ENCODE measurements around the gene ADARB2. TPM values are rescaled to one million over a fixed set of nuclear protein-coding genes. Genes with fewer than 3 reads are reported as not detected.

Gene ADARB2
- polyA plus RNA-seq, 1 of the 3 experiments (the other 2 are of a cell fraction): not detected

DNA sequence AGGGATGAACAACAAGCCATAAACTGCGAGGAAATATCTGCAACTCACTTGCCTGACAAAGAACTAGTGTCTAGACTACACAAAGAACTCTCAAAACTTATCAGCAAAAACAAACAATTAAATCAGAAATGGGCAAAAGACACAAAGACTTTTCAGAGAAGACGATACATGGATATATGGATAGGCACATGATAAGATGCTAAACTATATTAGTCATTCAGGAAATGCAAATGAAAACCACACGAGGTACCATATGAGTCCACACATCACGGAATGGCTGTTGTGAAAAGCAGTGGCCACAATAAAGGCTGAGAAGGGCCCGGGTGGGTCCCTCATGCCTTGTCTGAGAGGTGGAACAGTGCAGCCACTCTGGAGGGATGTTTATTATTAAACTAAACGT lies 413.4 kb downstream of the ADARB2 start:
- WGBS (ENCODE audit: low lambda C conversion rate): 21% methylated on average over 6 of the region's 6 CpGs
- H3K36me3 ChIP-seq (replicated peaks in 1 of 2; ENCODE audit: control insufficient read depth in 1 of 2, insufficient read depth in 2 of 2, low read length in 1 of 2): no peaks in the 10 kb centered on the region
- H2AFZ ChIP-seq (ENCODE audit: low read depth): no peak overlapping the region
- H3K9ac ChIP-seq: no peak overlapping the region
- no peak overlapping the region for H3K4me3 ChIP-seq (ENCODE audit: low read depth in 2 of 2, low read length in 1 of 2)
- ChIA-PET POLR2A (no interaction called here), CTCF (interaction anchor here (0.6 kb wide), 1 partner anchor 25 kb away, joined by 4 read pairs; no protein-coding TSS in a partner anchor)
- no peak for DNase-seq
- H3F3A ChIP-seq (replicated peaks; ENCODE audit: insufficient read depth): no peaks in the 10 kb centered on the region
- H3K27me3 ChIP-seq (ENCODE audit: insufficient read depth): no peaks in the 10 kb centered on the region
- no peaks in the 10 kb centered on the region for H3K79me2 ChIP-seq (ENCODE audit: insufficient read depth)
- no peaks in the 10 kb centered on the region for H4K20me1 ChIP-seq (ENCODE audit: insufficient read depth)
- TF ChIP-seq, protein P1, sequence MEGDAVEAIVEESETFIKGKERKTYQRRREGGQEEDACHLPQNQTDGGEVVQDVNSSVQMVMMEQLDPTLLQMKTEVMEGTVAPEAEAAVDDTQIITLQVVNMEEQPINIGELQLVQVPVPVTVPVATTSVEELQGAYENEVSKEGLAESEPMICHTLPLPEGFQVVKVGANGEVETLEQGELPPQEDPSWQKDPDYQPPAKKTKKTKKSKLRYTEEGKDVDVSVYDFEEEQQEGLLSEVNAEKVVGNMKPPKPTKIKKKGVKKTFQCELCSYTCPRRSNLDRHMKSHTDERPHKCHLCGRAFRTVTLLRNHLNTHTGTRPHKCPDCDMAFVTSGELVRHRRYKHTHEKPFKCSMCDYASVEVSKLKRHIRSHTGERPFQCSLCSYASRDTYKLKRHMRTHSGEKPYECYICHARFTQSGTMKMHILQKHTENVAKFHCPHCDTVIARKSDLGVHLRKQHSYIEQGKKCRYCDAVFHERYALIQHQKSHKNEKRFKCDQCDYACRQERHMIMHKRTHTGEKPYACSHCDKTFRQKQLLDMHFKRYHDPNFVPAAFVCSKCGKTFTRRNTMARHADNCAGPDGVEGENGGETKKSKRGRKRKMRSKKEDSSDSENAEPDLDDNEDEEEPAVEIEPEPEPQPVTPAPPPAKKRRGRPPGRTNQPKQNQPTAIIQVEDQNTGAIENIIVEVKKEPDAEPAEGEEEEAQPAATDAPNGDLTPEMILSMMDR (IDR thresholded peaks at IDR 0.05): no peak
- TF ChIP-seq RXRA (IDR thresholded peaks at IDR 0.05; ENCODE audit: borderline replicate concordance, low read depth): no peak
- TF ChIP-seq GATA2 (CRISPR knock-in tag; IDR thresholded peaks at IDR 0.05): no peak
- no peak for TF ChIP-seq NRF1 (IDR thresholded peaks at IDR 0.05; ENCODE audit: low read depth, low read length)
- TF ChIP-seq GABPA (IDR thresholded peaks at IDR 0.05; ENCODE audit: low read depth): no peak
- no peak for TF ChIP-seq EZH2phosphoT487 (IDR thresholded peaks at IDR 0.05; ENCODE audit: borderline replicate concordance, low read depth)
- TF ChIP-seq TCF12 (IDR thresholded peaks at IDR 0.05): no peak
- no peak for TF ChIP-seq TEAD4 (IDR thresholded peaks at IDR 0.05; ENCODE audit: borderline replicate concordance, insufficient read depth)
- no peak for TF ChIP-seq JUND (IDR thresholded peaks at IDR 0.05)
- TF ChIP-seq, protein P2, sequence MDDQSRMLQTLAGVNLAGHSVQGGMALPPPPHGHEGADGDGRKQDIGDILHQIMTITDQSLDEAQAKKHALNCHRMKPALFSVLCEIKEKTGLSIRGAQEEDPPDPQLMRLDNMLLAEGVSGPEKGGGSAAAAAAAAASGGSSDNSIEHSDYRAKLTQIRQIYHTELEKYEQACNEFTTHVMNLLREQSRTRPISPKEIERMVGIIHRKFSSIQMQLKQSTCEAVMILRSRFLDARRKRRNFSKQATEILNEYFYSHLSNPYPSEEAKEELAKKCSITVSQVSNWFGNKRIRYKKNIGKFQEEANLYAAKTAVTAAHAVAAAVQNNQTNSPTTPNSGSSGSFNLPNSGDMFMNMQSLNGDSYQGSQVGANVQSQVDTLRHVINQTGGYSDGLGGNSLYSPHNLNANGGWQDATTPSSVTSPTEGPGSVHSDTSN (IDR thresholded peaks at IDR 0.05): no peak
- TF ChIP-seq IRF3 (IDR thresholded peaks at IDR 0.05; ENCODE audit: low read depth, low read length): no peak
- TF ChIP-seq RFX5 (IDR thresholded peaks at IDR 0.05; ENCODE audit: low read length): no peak
- no peak for TF ChIP-seq USF2 (IDR thresholded peaks at IDR 0.05; ENCODE audit: borderline replicate concordance, low read depth, low read length)
- TF ChIP-seq MXI1 (IDR thresholded peaks at IDR 0.05; ENCODE audit: low read depth, low read length): no peak
- no peak overlapping the region for H3K27ac ChIP-seq (ENCODE audit: low read depth in 2 of 2, low read length in 1 of 2)
- H3K4me2 ChIP-seq: no peak overlapping the region
- no peaks in the 10 kb centered on the region for H3K9me3 ChIP-seq
- H3K4me1 ChIP-seq (ENCODE audit: control insufficient read depth in 1 of 2, insufficient read depth in 2 of 2, low read depth in 1 of 2, low read length in 1 of 2): peaks cover 0 to under 1% of the 10 kb centered on the region in 2 experiments; a peak in 1 of 4 replicates
- no peaks in the 10 kb centered on the region for H3K9me2 ChIP-seq
